ENCODE results near the gene ZNF24. TPM values are rescaled to one million over a fixed set of nuclear protein-coding genes. Genes with fewer than 3 reads are reported as not detected.

ZNF24 gene
- polyA plus RNA-seq, 3 donors, result 12.9 to 64.4 (median 54.3) TPM

DNA sequence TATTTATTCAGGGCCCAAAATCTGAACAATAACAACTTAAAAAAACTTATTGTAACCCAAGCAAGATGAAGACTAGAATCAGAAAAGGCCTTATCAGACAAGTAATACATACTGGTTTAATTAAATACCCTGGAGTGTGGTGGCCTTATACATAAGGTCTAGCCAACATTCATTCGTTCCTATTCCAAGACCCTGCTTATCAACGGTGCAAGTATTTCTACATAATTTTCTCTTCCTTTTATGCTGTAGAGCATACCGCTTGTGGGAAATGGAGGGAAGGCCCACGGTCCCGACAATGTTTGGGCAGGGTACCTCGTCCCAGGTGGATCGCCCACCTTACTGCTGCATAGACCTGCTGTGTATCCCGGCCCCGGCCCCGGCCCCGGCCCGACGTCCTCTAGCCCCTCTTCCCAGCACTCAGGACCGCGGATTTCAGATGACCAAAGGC lies 708 bp downstream of the ZNF24 start:
- peaks cover 52% of the 10 kb centered on the region for H4K20me1 ChIP-seq (ENCODE audit: insufficient read depth, low read length)
- intact Hi-C loops (cut with micrococcal nuclease), result loop anchor here (2.0 to 10.0 kb wide), 5 partner anchors 51 to 721 kb away; partner anchors contain the start of genes ZSCAN30 (in 2 of the 2), INO80C (in 1 of the 2), RPRD1A (in 1 of the 2) and ZNF397 (in 1 of the 2)
- peaks cover 29 to 37% of the 10 kb centered on the region in 2 donors for H3K4me1 ChIP-seq (ENCODE audit: control insufficient read depth in 1 of 2, insufficient read depth in 2 of 2, low read length in 2 of 2)
- TF ChIP-seq, protein P1, sequence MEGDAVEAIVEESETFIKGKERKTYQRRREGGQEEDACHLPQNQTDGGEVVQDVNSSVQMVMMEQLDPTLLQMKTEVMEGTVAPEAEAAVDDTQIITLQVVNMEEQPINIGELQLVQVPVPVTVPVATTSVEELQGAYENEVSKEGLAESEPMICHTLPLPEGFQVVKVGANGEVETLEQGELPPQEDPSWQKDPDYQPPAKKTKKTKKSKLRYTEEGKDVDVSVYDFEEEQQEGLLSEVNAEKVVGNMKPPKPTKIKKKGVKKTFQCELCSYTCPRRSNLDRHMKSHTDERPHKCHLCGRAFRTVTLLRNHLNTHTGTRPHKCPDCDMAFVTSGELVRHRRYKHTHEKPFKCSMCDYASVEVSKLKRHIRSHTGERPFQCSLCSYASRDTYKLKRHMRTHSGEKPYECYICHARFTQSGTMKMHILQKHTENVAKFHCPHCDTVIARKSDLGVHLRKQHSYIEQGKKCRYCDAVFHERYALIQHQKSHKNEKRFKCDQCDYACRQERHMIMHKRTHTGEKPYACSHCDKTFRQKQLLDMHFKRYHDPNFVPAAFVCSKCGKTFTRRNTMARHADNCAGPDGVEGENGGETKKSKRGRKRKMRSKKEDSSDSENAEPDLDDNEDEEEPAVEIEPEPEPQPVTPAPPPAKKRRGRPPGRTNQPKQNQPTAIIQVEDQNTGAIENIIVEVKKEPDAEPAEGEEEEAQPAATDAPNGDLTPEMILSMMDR (IDR thresholded peaks at IDR 0.05), result no peak
- H3K9ac ChIP-seq (ENCODE audit: insufficient read depth, low read length, poor library complexity, severe bottlenecking), result peak overlapping the region; percentile 97
- WGBS (ENCODE audit: insufficient coverage), result 0% methylated on average over 13 of the region's 15 CpGs
- peak overlapping the region; percentile 92 to 99 (median 98) for H3K27ac Mint-ChIP-seq
- H3K79me2 ChIP-seq (ENCODE audit: insufficient read depth, low read length), result peaks cover 58% of the 10 kb centered on the region
- peaks cover 23 to 27% of the 10 kb centered on the region in 2 donors for H3K36me3 ChIP-seq (replicated peaks in 1 of 2; ENCODE audit: control insufficient read depth in 1 of 2, insufficient read depth in 2 of 2, low read length in 2 of 2)
- DNase-seq, result no peak
- H3K36me3 Mint-ChIP-seq, result peaks cover 20 to 23% of the 10 kb centered on the region in 2 donors
- H3K4me3 ChIP-seq (replicated peaks in 1 of 3; ENCODE audit: low read depth in 2 of 3, low read length in 3 of 3), result peak overlapping the region; percentile 74 to 87 (median 84)
- no peaks in the 10 kb centered on the region for H3K9me3 Mint-ChIP-seq
- H3K9me3 ChIP-seq (replicated peaks in 1 of 2; ENCODE audit: control insufficient read depth in 1 of 2, insufficient read depth in 1 of 2, low read length in 2 of 2), result no peaks in the 10 kb centered on the region
- H3K4me2 ChIP-seq (replicated peaks; ENCODE audit: extremely low read depth, low read length, poor library complexity, severe bottlenecking), result peak overlapping the region; percentile 78
- peak overlapping the region; percentile 86 for H2AFZ ChIP-seq (ENCODE audit: insufficient read depth, low read depth, low read length, poor library complexity, severe bottlenecking)
- H3K4me3 Mint-ChIP-seq, result peak overlapping the region; percentile 91 to 92
- H3K27me3 ChIP-seq (ENCODE audit: control insufficient read depth in 2 of 2, insufficient read depth in 2 of 2, low read length in 2 of 2), result no peaks in the 10 kb centered on the region
- H3K27me3 Mint-ChIP-seq (ENCODE audit: low read depth in 3 of 3), result peaks cover 0 to 1% (median 0%) of the 10 kb centered on the region in 3 donors
- peak overlapping the region; percentile 96 to 98 for H3K27ac ChIP-seq (ENCODE audit: low read depth in 1 of 2, low read length in 2 of 2)
- H3K4me1 Mint-ChIP-seq, result peaks cover 46% of the 10 kb centered on the region

DNA sequence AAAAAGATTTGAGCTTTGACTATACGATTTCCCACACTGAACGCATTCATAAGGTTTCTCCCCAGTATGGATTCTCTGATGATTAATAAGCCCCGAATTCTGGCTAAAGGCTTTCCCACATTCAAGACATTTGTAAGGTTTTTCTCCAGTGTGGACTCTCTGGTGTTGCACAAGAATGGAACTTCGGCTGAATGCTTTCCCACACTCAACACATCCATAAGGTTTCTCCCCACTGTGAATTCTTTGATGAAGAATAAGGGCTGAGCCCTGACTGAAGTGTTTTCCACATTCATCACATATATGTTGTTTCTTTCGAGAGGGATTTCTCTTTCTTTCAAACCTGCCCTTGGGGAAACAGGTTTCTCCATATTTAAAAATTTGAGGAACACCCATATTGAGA lies 6.9 kb downstream of the ZNF24 start:
- Mint-ChIP-seq H3K36me3 (peaks cover 77 to 82% of the 10 kb centered on the region in 2 donors), H3K4me3 (no peak overlapping the region), H3K9me3 (no peaks in the 10 kb centered on the region), H3K27me3 (ENCODE audit: low read depth in 3 of 3) (peaks cover 0 to 1% (median 0%) of the 10 kb centered on the region in 3 donors), H3K27ac (no peak overlapping the region), H3K4me1 (peaks cover 10% of the 10 kb centered on the region)
- peak in 1 of 3 donors; percentile 51 for DNase-seq
- Histone ChIP-seq H3K79me2 (ENCODE audit: insufficient read depth, low read length) (peaks cover 37% of the 10 kb centered on the region), H4K20me1 (ENCODE audit: insufficient read depth, low read length) (peaks cover 99% of the 10 kb centered on the region), H2AFZ (ENCODE audit: insufficient read depth, low read depth, low read length, poor library complexity, severe bottlenecking) (no peak overlapping the region), H3K9ac (ENCODE audit: insufficient read depth, low read length, poor library complexity, severe bottlenecking) (no peak overlapping the region), H3K27ac (ENCODE audit: low read depth in 1 of 2, low read length in 2 of 2) (no peak overlapping the region), H3K4me1 (ENCODE audit: control insufficient read depth in 1 of 2, insufficient read depth in 2 of 2, low read length in 2 of 2) (no peaks in the 10 kb centered on the region), H3K27me3 (ENCODE audit: control insufficient read depth in 2 of 2, insufficient read depth in 2 of 2, low read length in 2 of 2) (no peaks in the 10 kb centered on the region), H3K4me2 (replicated peaks; ENCODE audit: extremely low read depth, low read length, poor library complexity, severe bottlenecking) (no peak overlapping the region), H3K4me3 (replicated peaks in 1 of 3; ENCODE audit: low read depth in 2 of 3, low read length in 3 of 3) (no peak overlapping the region), H3K9me3 (replicated peaks in 1 of 2; ENCODE audit: control insufficient read depth in 1 of 2, insufficient read depth in 1 of 2, low read length in 2 of 2) (no peaks in the 10 kb centered on the region), H3K36me3 (replicated peaks in 1 of 2; ENCODE audit: control insufficient read depth in 1 of 2, insufficient read depth in 2 of 2, low read length in 2 of 2) (peaks cover 83 to 88% of the 10 kb centered on the region in 2 donors)
- intact Hi-C loops (cut with micrococcal nuclease), result no loop called here
- no CpG with 5 or more reads among the region's 5 CpGs for WGBS (ENCODE audit: insufficient coverage)
- TF ChIP-seq, protein P1 (IDR thresholded peaks at IDR 0.05), result no peak
